Stimulated activated naive CD4-positive, alpha-beta T cell (primary cell): Measurements from ENCODE around the gene ISM1.
A peak's percentile ranks its signal among the peaks of the same experiment; 100 is the strongest.

Experiments used
- DNase-seq, 6 experiments: peaks; one replicate each; lab custom pipeline; 2025; lab: John Stamatoyannopoulos, UW

ISM1 gene

GRCh38 chr20:13256606-13257005 lies 35.5 kb downstream of the ISM1 start:
- no peak for DNase-seq

- DNase-seq: no peak
Measured at GRCh38 chr20:13259921-13260320, 38.8 kb downstream of the ISM1 start.

- no peak for DNase-seq
Measured at GRCh38 chr20:13260650-13261279, 39.7 kb downstream of the ISM1 start.

GRCh38 chr20:13261460-13262301 lies 40.6 kb downstream of the ISM1 start:
- peak; percentile 30 to 72 (median 48) for DNase-seq

- no peak for DNase-seq
Measured at GRCh38 chr20:13262302-13262650, 41.2 kb downstream of the ISM1 start.

GRCh38 chr20:13262671-13263360 lies 41.7 kb downstream of the ISM1 start:
- DNase-seq: peak in 1 of 6 experiments; percentile 3

- no peak for DNase-seq
Measured at GRCh38 chr20:13263451-13263850, 42.4 kb downstream of the ISM1 start.

- no peak for DNase-seq
Measured at GRCh38 chr20:13264907-13265306, 43.8 kb downstream of the ISM1 start.

- no peak for DNase-seq
Measured at GRCh38 chr20:13265941-13266340, 44.9 kb downstream of the ISM1 start.

GRCh38 chr20:13267231-13267630 lies 46.2 kb downstream of the ISM1 start:
- DNase-seq: no peak

- no peak for DNase-seq
Measured at GRCh38 chr20:13268953-13269352, 47.9 kb downstream of the ISM1 start.

- DNase-seq: no peak
Measured at GRCh38 chr20:13270211-13270610, 49.1 kb downstream of the ISM1 start.

GRCh38 chr20:13271098-13271497 lies 50.0 kb downstream of the ISM1 start:
- no peak for DNase-seq

GRCh38 chr20:13271977-13272975 lies 51.2 kb downstream of the ISM1 start:
- DNase-seq: no peak

GRCh38 chr20:13274275-13274861 lies 53.3 kb downstream of the ISM1 start:
- DNase-seq: no peak

GRCh38 chr20:13276945-13277541 lies 56.0 kb downstream of the ISM1 start:
- no peak for DNase-seq

GRCh38 chr20:13277663-13278295 lies 56.7 kb downstream of the ISM1 start:
- DNase-seq: no peak

GRCh38 chr20:13278812-13279570 lies 57.9 kb downstream of the ISM1 start:
- no peak for DNase-seq

GRCh38 chr20:13280609-13281324 lies 59.7 kb downstream of the ISM1 start:
- no peak for DNase-seq
